ENCODE measurements around the gene GPATCH3. TPM values are rescaled to one million over a fixed set of nuclear protein-coding genes. Genes with fewer than 3 reads are reported as not detected.
A peak's percentile ranks its signal among the peaks of the same experiment; 100 is the strongest.

Gene GPATCH3
- total RNA-seq, 1 donor from 2014 or later = 26.0 TPM

GRCh38 chr1:26855636-26856035 is 44.6 kb downstream of the GPATCH3 start:
- Mint-ChIP-seq H3K36me3 (ENCODE audit: low read depth) (peaks cover 45% of the 10 kb centered on the region), H3K9me3 (no peaks in the 10 kb centered on the region), H3K4me1 (no peaks in the 10 kb centered on the region), H3K27me3 (no peaks in the 10 kb centered on the region), H3K27ac (no peak overlapping the region), H3K4me3 (no peak overlapping the region)
- ATAC-seq (ENCODE audit: low read depth) = no peak
- intact Hi-C loops (cut with micrococcal nuclease) = no loop called here
- TF ChIP-seq CTCF (IDR thresholded peaks at IDR 0.05) = no peak
- POLR2A ChIA-PET = interaction anchor here (0.6 to 1.9 kb wide), 2 partner anchors 10 to 31 kb away, joined by 3 to 9 read pairs; no protein-coding TSS in a partner anchor
- no peak for DNase-seq
- CTCF ChIA-PET = interaction anchor here (1.0 to 3.9 kb wide), 3 partner anchors 15 to 23 kb away, joined by 3 to 18 read pairs (median 4); no protein-coding TSS in a partner anchor

GRCh38 chr1:26854906-26855305 is 45.4 kb downstream of the GPATCH3 start:
- DNase-seq (no peak), ATAC-seq (ENCODE audit: low read depth) (no peak)
- Mint-ChIP-seq H3K4me1 (no peaks in the 10 kb centered on the region), H3K36me3 (ENCODE audit: low read depth) (peaks cover 51% of the 10 kb centered on the region), H3K9me3 (no peaks in the 10 kb centered on the region), H3K27ac (no peak overlapping the region), H3K4me3 (no peak overlapping the region), H3K27me3 (no peaks in the 10 kb centered on the region)
- intact Hi-C loops (cut with micrococcal nuclease) = no loop called here
- ChIA-PET POLR2A (interaction anchor here (0.6 to 1.9 kb wide), 2 partner anchors 10 to 32 kb away, joined by 3 to 9 read pairs; no protein-coding TSS in a partner anchor), CTCF (interaction anchor here (1.0 to 3.9 kb wide), 3 partner anchors 16 to 23 kb away, joined by 3 to 18 read pairs (median 4); no protein-coding TSS in a partner anchor)
- TF ChIP-seq CTCF (IDR thresholded peaks at IDR 0.05) = no peak

GRCh38 chr1:26853600-26853999 is 46.7 kb downstream of the GPATCH3 start:
- CTCF ChIA-PET = interaction anchor here (1.5 to 3.9 kb wide), 2 partner anchors 25 to 27 kb away, joined by 3 to 18 read pairs; no protein-coding TSS in a partner anchor

GRCh38 chr1:26853156-26853555 is 47.1 kb downstream of the GPATCH3 start:
- intact Hi-C loops (cut with micrococcal nuclease) = loop anchor here (1.0 to 2.0 kb wide), 3 partner anchors 12 to 25 kb away; no protein-coding TSS in a partner anchor
- ATAC-seq (ENCODE audit: low read depth) = peak; percentile 94
- H3K4me3 Mint-ChIP-seq = no peak overlapping the region
- H3K9me3 Mint-ChIP-seq = no peaks in the 10 kb centered on the region
- TF ChIP-seq CTCF (IDR thresholded peaks at IDR 0.05) = no peak
- DNase-seq = peak; percentile 67
- ChIA-PET POLR2A (interaction anchor here (0.6 kb wide), 1 partner anchor 72 kb away, joined by 4 read pairs; no protein-coding TSS in a partner anchor), CTCF (interaction anchor here (1.5 to 3.9 kb wide), 2 partner anchors 25 to 28 kb away, joined by 3 to 18 read pairs; no protein-coding TSS in a partner anchor)
- H3K4me1 Mint-ChIP-seq = no peaks in the 10 kb centered on the region
- H3K27me3 Mint-ChIP-seq = no peaks in the 10 kb centered on the region
- peaks cover 65% of the 10 kb centered on the region for H3K36me3 Mint-ChIP-seq (ENCODE audit: low read depth)
- H3K27ac Mint-ChIP-seq = no peak overlapping the region

More at GRCh38 chr1:26853600-26853999, 46.7 kb downstream of the GPATCH3 start:
- no peak overlapping the region for H3K27ac Mint-ChIP-seq
- ATAC-seq (ENCODE audit: low read depth) (no peak), DNase-seq (no peak)
- POLR2A ChIA-PET = interaction anchor here (0.6 kb wide), 1 partner anchor 73 kb away, joined by 4 read pairs; no protein-coding TSS in a partner anchor
- peaks cover 61% of the 10 kb centered on the region for H3K36me3 Mint-ChIP-seq (ENCODE audit: low read depth)
- intact Hi-C loops (cut with micrococcal nuclease) = loop anchor here (1.0 to 2.0 kb wide), 3 partner anchors 12 to 25 kb away; no protein-coding TSS in a partner anchor
- no peak for TF ChIP-seq CTCF (IDR thresholded peaks at IDR 0.05)
- no peaks in the 10 kb centered on the region for H3K4me1 Mint-ChIP-seq
- H3K4me3 Mint-ChIP-seq = no peak overlapping the region
- no peaks in the 10 kb centered on the region for H3K27me3 Mint-ChIP-seq
- no peaks in the 10 kb centered on the region for H3K9me3 Mint-ChIP-seq

GRCh38 chr1:26852701-26853100 is 47.6 kb downstream of the GPATCH3 start:
- Mint-ChIP-seq H3K4me1 (no peaks in the 10 kb centered on the region), H3K9me3 (no peaks in the 10 kb centered on the region), H3K36me3 (ENCODE audit: low read depth) (peaks cover 70% of the 10 kb centered on the region), H3K4me3 (no peak overlapping the region), H3K27me3 (no peaks in the 10 kb centered on the region), H3K27ac (no peak overlapping the region)
- ChIA-PET CTCF (interaction anchor here (0.6 to 3.9 kb wide), 3 partner anchors 13 to 28 kb away, joined by 3 to 18 read pairs (median 3); no protein-coding TSS in a partner anchor), POLR2A (no interaction called here)
- intact Hi-C loops (cut with micrococcal nuclease) = loop anchor here (1.0 to 2.0 kb wide), 3 partner anchors 13 to 26 kb away; no protein-coding TSS in a partner anchor
- DNase-seq = no peak
- no peak for TF ChIP-seq CTCF (IDR thresholded peaks at IDR 0.05)
- no peak for ATAC-seq (ENCODE audit: low read depth)
